Activated gamma-delta T cell treated with Interleukin-2 at 50 U/mL for 16 hours (primary cell): Measurements from ENCODE around the gene RIMS1.
"Not testable (repeated sequence)": the region's sequence is repeated elsewhere in the genome, so short reads cannot be mapped to it uniquely, and the experiment has no call there.

Source experiments
- DNase-seq: peaks from one replicate; pipeline ENCODE4 v3.0.0-alpha.2; 2020

Gene RIMS1

GRCh38 chr6:72248621-72249020 is 362.3 kb downstream of the RIMS1 start:
- DNase-seq, result no peak

- no peak for DNase-seq
These were observed 364.3 kb downstream of the RIMS1 start for GRCh38 chr6:72250664-72251063.

DNA sequence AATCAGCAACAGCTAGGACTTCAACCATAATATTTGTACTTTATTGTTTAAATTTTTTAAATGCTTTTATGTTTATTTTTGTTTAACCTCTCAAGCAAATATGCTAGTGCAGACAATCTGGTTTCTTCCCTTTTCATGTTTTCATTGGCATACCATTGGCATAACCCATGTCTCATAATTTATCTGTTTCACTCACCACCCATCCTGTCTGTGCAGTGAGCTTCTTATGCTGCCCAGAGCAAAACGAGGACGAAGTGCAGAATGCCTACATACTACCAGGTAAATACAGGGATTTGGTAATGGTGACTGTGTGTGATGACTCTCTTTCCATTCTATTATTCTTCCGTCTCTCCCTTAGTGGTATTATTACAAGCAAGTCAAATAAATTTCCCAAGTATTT is 374.1 kb downstream of the RIMS1 start:
- no peak for DNase-seq

GRCh38 chr6:72261554-72261953 is 375.2 kb downstream of the RIMS1 start:
- no peak for DNase-seq

DNA sequence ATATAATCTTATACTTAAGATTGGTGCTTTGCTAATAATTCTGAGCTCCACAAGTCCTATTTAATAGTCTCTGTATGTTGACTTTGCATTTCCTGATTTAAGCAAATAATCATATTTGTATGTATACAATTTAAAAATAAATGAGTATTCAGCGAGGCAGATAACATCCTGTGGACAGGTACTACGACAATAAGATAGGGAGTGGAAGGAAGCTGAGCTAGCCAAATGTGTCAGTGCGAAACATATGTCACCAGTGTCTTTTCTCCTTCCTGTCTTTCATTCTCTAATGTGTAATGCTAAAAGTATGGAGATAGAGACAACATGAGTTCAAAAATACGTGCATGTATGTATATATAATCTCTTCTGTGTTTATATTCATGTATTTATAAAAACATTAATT is 375.9 kb downstream of the RIMS1 start:
- DNase-seq, result no peak

GRCh38 chr6:72267470-72267869 is 381.1 kb downstream of the RIMS1 start:
- DNase-seq, result no peak

GRCh38 chr6:72271531-72271930 is 385.2 kb downstream of the RIMS1 start:
- DNase-seq, result no peak

GRCh38 chr6:72272958-72273357 is 386.6 kb downstream of the RIMS1 start:
- DNase-seq, result no peak

- DNase-seq, result no peak
These were observed 389.5 kb downstream of the RIMS1 start for GRCh38 chr6:72275888-72276287.

DNA sequence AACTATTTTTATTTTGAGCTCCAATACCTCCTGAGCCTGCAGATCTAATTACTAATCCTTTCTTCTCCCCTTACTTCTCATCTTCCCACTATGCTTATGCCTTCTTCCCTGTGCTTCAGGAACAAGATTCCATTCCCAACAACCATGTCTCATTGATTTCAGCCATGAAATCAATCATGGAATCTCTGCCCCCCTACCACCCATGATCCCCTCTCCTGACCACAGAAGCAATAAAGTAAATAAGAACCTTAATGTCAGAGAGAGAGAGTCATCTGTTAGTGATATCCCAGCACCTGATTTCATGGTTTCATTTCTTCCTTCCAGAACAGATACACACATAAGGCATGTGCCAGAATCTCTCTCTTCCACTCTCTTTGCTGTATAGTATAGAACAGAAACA is 395.9 kb downstream of the RIMS1 start:
- DNase-seq, result no peak

- DNase-seq, result no peak
These were observed 397.2 kb downstream of the RIMS1 start for GRCh38 chr6:72283571-72283970.

GRCh38 chr6:72286911-72287311 is 400.6 kb downstream of the RIMS1 start:
- DNase-seq, result no peak

- DNase-seq, result no peak
These were observed 401.5 kb downstream of the RIMS1 start for GRCh38 chr6:72287801-72288200.

DNA sequence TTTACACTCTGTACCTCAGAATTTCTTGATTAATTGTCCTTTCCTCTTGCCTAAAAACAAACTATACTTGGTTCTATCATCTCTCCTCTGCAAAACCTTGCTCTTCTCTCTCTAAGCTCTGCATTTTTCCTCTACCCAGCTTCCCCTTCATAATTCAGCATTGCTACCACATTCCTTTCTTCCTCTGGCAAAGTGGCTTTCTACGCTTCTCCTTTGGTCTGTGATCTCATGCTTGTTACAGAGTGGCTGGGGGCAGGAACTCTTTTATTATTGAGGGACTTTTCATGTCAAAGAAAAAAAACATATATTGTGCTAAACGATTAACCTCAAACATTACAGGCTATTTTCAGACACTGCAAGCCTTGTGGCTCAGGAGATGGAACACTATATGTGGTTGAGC is 402.2 kb downstream of the RIMS1 start:
- no peak for DNase-seq

DNA sequence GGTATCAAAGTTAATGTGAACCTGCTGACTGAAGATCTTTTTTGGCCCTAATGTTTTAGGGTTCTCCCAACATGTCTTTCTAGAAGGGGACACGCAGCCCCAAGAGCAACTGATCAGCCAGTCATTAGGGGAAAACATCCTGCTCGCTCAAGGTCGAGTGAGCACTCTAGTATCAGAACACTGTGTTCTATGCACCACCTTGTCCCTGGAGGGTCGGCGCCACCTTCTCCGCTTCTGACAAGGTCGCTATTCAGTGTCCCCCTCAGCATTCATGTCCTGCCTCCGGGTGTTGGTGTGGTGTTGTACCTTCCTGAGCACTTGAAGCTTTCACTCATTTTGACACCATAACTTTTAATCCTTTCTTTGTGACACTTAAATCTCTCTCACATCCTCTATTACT is 404.3 kb downstream of the RIMS1 start:
- DNase-seq, result no peak

DNA sequence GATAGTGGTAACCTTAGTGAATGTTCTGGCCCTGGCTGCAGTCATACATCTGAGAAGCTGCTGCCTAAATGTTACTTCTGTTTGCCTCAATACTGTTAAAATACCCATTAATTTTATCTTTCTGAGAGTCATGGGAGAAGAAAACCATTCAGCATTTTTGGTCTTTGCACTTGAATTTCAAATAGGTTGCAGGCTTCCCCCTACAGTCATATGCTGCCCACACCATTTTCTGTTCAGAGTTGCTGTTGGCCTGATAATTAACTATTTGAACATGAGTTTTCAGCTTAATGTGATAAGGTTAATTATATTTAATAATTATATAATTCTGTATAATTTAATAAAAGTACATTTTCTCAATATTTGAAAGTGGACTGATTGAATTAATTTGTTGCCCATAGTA is 410.0 kb downstream of the RIMS1 start:
- DNase-seq, result no peak

DNA sequence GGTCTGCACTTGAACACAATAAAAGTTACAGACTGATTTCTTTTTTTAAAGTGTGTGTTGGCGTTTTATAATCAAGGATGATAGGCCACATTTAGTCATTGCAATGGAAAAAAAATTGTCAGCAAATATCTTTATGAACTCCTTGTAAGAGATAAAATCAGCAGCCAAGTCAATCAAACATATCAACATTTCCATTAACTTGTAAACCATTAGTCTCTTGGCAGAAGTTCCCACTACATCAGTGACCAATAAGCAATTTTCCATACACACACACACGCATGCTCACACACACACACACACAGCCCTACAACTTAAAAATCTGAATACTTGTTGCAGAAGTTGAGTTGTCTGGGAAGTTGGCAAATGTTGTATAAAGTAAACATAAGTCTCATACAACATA is 419.6 kb downstream of the RIMS1 start:
- no peak for DNase-seq

- no peak for DNase-seq
These were observed 430.5 kb downstream of the RIMS1 start for GRCh38 chr6:72316675-72317380.

- no peak for DNase-seq
These were observed 435.4 kb downstream of the RIMS1 start for GRCh38 chr6:72321788-72322187.

DNA sequence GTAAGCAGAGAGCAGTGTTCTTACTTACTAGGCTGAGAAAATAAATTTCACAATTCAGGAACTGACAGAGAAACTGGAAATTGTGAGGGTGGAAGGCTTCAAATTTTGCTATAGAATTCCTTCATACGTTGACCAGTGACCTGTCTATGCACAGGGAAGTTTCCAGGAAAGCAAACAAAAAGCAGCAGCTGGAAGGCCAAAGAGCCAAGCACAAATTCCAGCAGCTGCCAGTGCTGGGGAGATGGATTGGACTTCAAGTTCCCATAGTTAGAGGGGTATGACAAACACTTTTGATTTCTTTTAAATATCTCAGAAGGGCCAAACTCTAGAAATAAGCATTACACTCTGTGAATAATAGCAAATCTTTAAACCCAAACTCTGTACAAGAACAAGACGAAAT is 436.4 kb downstream of the RIMS1 start:
- no peak for DNase-seq

DNA sequence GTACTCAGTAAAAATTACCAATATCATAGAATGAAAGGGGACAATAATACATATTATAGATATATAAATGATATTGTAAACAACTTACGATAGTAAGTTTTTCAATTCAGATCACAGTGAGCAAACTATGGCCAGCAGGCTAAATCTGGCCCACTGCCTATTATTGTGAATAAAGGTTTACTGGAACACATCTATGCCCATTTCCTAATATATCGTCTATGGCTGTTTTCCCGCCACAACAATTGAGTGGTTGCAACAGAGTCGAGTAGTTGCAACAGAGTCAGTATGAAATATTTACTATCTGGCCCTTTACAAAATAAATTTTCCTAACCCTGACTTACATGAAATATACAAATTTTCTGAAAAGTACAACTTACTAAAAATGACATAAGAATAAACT is 438.2 kb downstream of the RIMS1 start:
- no peak for DNase-seq

- no peak for DNase-seq
These were observed 442.4 kb downstream of the RIMS1 start for GRCh38 chr6:72328775-72329174.

- DNase-seq, result not testable (repeated sequence)
These were observed 448.9 kb downstream of the RIMS1 start for GRCh38 chr6:72335203-72335602.

- DNase-seq, result no peak
These were observed 462.6 kb downstream of the RIMS1 start for GRCh38 chr6:72348926-72349325.

DNA sequence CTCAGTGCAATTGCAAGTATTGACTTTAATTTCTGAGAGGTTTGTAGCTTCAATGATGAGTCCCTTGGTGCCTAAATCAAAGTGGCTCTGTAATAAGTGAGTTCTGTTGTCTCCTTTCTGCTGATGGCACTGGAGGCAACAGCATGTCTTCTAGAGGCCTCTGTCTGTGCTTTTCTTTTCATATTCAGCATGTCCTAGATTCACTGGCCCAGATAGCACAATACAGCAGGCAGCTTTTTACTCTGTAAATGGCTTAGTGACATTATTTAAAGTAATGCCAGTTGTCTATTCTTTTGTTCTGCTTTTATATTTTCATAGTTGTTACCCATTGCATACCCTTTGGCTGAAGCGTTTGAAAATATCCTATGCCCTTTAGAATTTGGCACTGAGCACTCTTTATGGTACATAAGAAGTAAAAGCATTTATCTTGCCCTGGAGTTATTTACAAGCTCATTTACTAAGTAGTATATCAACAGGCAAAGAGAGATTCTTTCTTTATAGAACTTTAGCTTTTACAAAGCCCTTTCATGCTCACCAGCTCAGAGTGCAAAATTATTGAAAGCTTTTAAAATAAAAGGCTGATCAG is 464.0 kb downstream of the RIMS1 start:
- no peak for DNase-seq
